ENCODE measurements around the gene IQSEC3. TPM values are rescaled to one million over a fixed set of nuclear protein-coding genes. Genes with fewer than 3 reads are reported as not detected.
"Not testable (repeated sequence)": the region's sequence is repeated elsewhere in the genome, so short reads cannot be mapped to it uniquely, and the experiment has no call there.

The IQSEC3 gene
- total RNA-seq, 1 donor from 2014 or later = 1.1 TPM

DNA sequence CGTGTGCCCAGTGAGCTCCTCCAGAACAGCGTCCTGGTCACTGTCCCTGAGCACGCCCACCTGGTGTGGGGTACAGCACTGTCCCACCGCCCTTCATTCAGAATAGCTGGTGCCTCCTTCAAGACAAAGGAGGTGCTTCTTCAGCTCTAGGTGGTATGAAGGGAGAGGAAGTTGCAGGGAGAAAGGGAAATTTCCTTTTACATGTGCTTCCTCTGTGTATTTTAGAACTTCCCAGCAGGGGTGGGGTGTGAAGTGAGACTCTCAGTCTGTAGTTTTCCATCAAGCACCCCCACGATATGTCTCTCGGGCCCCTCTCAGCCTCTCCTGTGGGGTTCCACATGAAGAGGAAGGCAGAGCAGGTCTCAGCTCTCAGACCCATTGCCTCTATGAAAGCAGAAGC is 148.5 kb downstream of the IQSEC3 start:
- H3K27ac Mint-ChIP-seq (ENCODE audit: unreplicated experiment) = no peak overlapping the region
- TF ChIP-seq, protein P1, sequence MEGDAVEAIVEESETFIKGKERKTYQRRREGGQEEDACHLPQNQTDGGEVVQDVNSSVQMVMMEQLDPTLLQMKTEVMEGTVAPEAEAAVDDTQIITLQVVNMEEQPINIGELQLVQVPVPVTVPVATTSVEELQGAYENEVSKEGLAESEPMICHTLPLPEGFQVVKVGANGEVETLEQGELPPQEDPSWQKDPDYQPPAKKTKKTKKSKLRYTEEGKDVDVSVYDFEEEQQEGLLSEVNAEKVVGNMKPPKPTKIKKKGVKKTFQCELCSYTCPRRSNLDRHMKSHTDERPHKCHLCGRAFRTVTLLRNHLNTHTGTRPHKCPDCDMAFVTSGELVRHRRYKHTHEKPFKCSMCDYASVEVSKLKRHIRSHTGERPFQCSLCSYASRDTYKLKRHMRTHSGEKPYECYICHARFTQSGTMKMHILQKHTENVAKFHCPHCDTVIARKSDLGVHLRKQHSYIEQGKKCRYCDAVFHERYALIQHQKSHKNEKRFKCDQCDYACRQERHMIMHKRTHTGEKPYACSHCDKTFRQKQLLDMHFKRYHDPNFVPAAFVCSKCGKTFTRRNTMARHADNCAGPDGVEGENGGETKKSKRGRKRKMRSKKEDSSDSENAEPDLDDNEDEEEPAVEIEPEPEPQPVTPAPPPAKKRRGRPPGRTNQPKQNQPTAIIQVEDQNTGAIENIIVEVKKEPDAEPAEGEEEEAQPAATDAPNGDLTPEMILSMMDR (conservative IDR thresholded peaks at IDR 0.05) = no peak
- no peaks in the 10 kb centered on the region for H3K36me3 Mint-ChIP-seq (ENCODE audit: low read depth)
- peaks cover 35% of the 10 kb centered on the region for H3K27me3 Mint-ChIP-seq (ENCODE audit: low read depth)
- peaks cover 9% of the 10 kb centered on the region for H3K4me1 Mint-ChIP-seq
- no peak overlapping the region for H3K4me3 Mint-ChIP-seq
- no peaks in the 10 kb centered on the region for H3K9me3 Mint-ChIP-seq
- DNase-seq (ENCODE audit: low read depth, low spot score) = no peak

DNA sequence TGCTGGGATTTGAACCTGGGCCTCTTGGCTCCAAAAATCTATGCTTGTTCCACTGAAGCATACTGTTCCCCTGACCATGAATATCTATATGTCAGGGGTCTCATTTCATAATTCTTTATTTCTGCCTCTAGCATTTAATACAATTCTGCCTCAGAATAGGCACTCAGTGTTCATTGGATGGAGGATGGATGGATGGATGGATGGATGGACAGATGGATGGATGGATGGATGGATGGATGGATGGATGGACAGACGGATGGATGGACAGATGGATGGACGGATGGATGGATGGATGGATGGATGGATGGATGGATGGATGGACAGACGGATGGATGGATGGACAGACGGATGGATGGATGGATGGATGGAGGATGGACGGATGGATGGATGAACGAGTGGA is 150.5 kb downstream of the IQSEC3 start:
- not testable (repeated sequence) for H3K4me1 Mint-ChIP-seq; DNase-seq (ENCODE audit: low read depth, low spot score); H3K9me3 Mint-ChIP-seq; H3K36me3 Mint-ChIP-seq (ENCODE audit: low read depth); H3K4me3 Mint-ChIP-seq
- H3K27me3 Mint-ChIP-seq (ENCODE audit: low read depth) = peaks cover 22% of the 10 kb centered on the region
- peak overlapping the region; percentile 81 for H3K27ac Mint-ChIP-seq (ENCODE audit: unreplicated experiment)

DNA sequence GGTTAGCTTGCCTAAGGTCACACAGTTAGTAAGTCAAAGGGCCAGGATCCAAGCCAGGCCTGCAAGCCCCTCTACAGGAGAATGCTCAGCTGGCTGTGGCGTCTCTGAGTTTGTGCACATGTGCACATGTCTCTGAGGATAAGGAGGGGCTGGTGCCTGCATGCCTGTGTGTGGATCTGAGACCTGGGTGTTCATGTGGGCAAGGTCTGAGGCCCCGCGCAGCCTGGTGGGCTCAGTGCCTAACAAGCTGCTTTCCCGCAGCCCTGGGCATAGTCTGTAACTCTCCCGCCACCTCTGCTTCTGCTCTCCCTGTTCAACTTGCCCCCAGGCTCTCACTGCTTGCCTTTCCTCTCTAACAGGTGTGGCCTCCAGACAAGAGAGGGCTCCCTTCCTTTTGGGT is 151.7 kb downstream of the IQSEC3 start:
- no peak overlapping the region for H3K4me3 Mint-ChIP-seq
- no peak overlapping the region for H3K27ac Mint-ChIP-seq (ENCODE audit: unreplicated experiment)
- DNase-seq (ENCODE audit: low read depth, low spot score) = no peak
- no peaks in the 10 kb centered on the region for H3K9me3 Mint-ChIP-seq
- no peaks in the 10 kb centered on the region for H3K36me3 Mint-ChIP-seq (ENCODE audit: low read depth)
- peaks cover 6% of the 10 kb centered on the region for H3K4me1 Mint-ChIP-seq
- H3K27me3 Mint-ChIP-seq (ENCODE audit: low read depth) = peaks cover 15% of the 10 kb centered on the region
- TF ChIP-seq, protein P1 (conservative IDR thresholded peaks at IDR 0.05) = no peak

DNA sequence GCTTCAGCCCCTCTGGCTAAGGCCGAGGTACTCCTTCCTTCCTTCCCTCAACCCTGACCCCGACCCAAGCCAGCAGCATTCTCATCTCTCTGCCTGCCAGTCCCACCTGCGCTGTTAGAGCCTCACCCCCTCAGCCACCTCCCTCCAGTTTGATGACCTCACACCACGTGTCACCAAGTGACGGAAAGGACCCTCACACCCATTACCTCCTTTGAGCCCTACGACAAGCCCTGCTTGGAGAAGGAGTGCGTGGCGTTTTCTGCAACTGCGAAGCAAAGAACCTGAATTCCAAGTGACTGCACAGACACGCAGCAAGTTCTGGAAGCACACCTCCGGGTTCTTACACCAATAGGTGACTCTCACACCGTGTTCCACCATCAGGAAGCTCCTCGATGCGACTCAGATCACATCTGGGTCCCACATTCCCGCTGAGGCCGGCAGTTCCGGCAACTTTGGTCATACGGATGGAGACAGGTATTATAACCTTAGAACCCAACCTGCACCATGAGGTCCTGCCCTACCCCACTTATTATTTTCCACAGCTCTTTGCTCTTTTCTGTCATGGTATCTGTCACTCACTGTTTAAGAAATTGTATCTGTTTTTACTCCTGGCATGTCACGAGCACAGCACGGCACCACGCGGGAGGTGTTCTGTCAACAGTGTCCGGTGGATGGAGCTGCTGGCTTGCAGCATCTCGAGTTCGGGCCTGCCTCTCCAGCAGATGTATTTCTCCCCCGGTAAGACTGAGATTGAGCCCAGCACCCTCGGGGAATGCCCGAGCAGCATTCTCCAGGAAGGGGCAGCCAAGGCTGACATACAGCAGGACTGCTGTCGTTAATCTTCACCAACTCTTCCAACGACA is 152.4 kb downstream of the IQSEC3 start:
- Mint-ChIP-seq H3K36me3 (ENCODE audit: low read depth) (no peaks in the 10 kb centered on the region), H3K4me1 (no peaks in the 10 kb centered on the region), H3K4me3 (no peak overlapping the region), H3K27ac (ENCODE audit: unreplicated experiment) (no peak overlapping the region), H3K27me3 (ENCODE audit: low read depth) (peaks cover 8% of the 10 kb centered on the region), H3K9me3 (no peaks in the 10 kb centered on the region)
- TF ChIP-seq, protein P1 (conservative IDR thresholded peaks at IDR 0.05) = no peak
- no peak for DNase-seq (ENCODE audit: low read depth, low spot score)

DNA sequence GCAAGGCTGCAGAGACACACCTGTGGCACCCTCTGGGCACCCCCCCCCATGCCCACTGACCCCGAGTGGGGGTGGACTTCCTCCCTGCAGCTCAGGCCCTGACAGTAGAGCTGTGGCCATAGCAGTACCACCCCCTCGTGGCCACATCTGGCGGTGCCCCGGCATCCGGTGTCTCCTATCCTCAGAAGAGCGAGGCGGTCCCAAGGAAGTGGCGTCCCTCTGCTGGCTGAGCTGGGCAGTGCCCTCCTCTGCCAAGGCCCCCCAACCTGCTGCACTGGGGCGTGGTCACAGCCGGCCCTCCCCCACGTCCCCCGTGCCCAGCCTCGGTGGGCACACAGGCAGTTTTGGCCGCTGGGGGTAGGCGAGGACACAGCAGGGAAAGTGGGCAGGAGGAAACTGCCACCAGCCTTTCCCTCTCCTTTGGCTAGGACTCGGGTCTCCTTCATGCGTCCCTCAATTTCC is 153.4 kb downstream of the IQSEC3 start:
- DNase-seq (ENCODE audit: low read depth, low spot score) = peak; percentile 77
- Mint-ChIP-seq H3K36me3 (ENCODE audit: low read depth) (no peaks in the 10 kb centered on the region), H3K27ac (ENCODE audit: unreplicated experiment) (no peak overlapping the region), H3K4me1 (no peaks in the 10 kb centered on the region), H3K4me3 (no peak overlapping the region), H3K9me3 (no peaks in the 10 kb centered on the region), H3K27me3 (ENCODE audit: low read depth) (peaks cover 3% of the 10 kb centered on the region)
- TF ChIP-seq, protein P1 (conservative IDR thresholded peaks at IDR 0.05) = peak; percentile 76

DNA sequence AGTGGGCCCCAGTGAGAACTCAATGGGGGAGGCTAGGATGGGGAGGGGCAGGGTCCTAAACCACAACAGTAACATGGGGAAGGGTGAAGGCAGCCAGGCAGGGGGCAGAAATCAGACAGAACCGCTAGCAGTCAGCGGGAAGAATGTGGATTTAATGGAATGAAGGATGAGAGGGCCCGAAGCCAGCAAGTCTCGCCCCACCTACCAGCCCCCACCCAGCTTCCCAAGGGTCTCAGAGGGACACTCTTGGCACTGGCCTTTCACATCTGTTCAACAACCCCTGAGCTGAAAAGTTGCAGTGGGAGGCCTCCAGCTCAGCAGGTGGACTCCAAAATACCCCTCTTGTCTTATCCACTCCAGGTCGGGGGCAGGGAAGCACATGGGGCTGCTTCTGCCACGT is 153.9 kb downstream of the IQSEC3 start:
- Mint-ChIP-seq H3K36me3 (ENCODE audit: low read depth) (no peaks in the 10 kb centered on the region), H3K27me3 (ENCODE audit: low read depth) (peaks cover 3% of the 10 kb centered on the region), H3K27ac (ENCODE audit: unreplicated experiment) (no peak overlapping the region), H3K9me3 (no peaks in the 10 kb centered on the region), H3K4me3 (no peak overlapping the region), H3K4me1 (no peaks in the 10 kb centered on the region)
- DNase-seq (ENCODE audit: low read depth, low spot score) = no peak
- TF ChIP-seq, protein P1 (conservative IDR thresholded peaks at IDR 0.05) = no peak
